Lung (tissue), 12 donors: ENCODE data around the gene LRGUK. TPM values are rescaled to one million over a fixed set of nuclear protein-coding genes. Genes with fewer than 3 reads are reported as not detected.

Experiments used
- ATAC-seq: fragments of 200-7000 bp; cut with Tn5 transposase; one replicate; pipeline ENCODE4 v1.9.1; 2020; ENCODE audit warnings: moderate number of reproducible peaks; ENCODE audit not compliant: insufficient read depth, low FRiP score
- DNase-seq, 3 donors: peaks; one replicate each; pipeline ENCODE4 v3.0.0-alpha.2; 2013 to 2017
- H3K27ac ChIP-seq, 2 donors: one replicate each; pipeline ENCODE4 v1.5.1; 2013; ENCODE audit warnings: mild to moderate bottlenecking in 2 of 2, moderate library complexity in 2 of 2, control low read depth in 1 of 2, inconsistent platforms in 1 of 2, low read depth in 1 of 2, low read length in 1 of 2
- H3K27me3 ChIP-seq, 3 donors: one replicate each; pipeline ENCODE4 v1.5.1; 2013; ENCODE audit warnings: low read length in 2 of 3; ENCODE audit not compliant: control insufficient read depth in 3 of 3, insufficient read depth in 3 of 3
- H3K36me3 ChIP-seq, 4 donors: one replicate each; pipeline ENCODE4 v1.5.1; 2013; ENCODE audit warnings: low read length in 4 of 4, mild to moderate bottlenecking in 1 of 4, moderate library complexity in 1 of 4; ENCODE audit not compliant: control insufficient read depth in 4 of 4, insufficient read depth in 4 of 4
- H3K4me1 ChIP-seq, 5 donors: one replicate each; pipeline ENCODE4 v1.5.1; 2013; ENCODE audit warnings: low read length in 5 of 5, mild to moderate bottlenecking in 2 of 5, moderate library complexity in 1 of 5; ENCODE audit not compliant: control insufficient read depth in 5 of 5, insufficient read depth in 5 of 5
- H3K4me3 ChIP-seq: one replicate; pipeline ENCODE4 v1.5.1; 2013; ENCODE audit warnings: mild to moderate bottlenecking, control low read depth, moderate library complexity
- H3K9ac ChIP-seq, 2 donors: one replicate each; pipeline ENCODE4 v1.5.1; 2013; ENCODE audit warnings: low read length in 2 of 2, control low read depth in 1 of 2; ENCODE audit not compliant: insufficient read depth in 1 of 2
- H3K9me3 ChIP-seq, 4 donors: one replicate each; pipeline ENCODE4 v1.5.1; 2013; ENCODE audit warnings: low read length in 3 of 4, mild to moderate bottlenecking in 1 of 4, moderate library complexity in 1 of 4; ENCODE audit not compliant: control insufficient read depth in 4 of 4, insufficient read depth in 3 of 4
- WGBS, 2 donors: extraction: QIAGEN DNeasy Blood & Tissue Kit; methylation state at CpG; one replicate each; pipeline ENCODE4 v1.1.7; 2013; 5-methylcytosine and 5-hydroxymethylcytosine counted together
- polyA plus RNA-seq, 2 donors: library from polyadenylated mRNA; stranded (reverse); fragments of 200-250 nt; gene quantifications; one replicate each; pipeline ENCODE4 v1.2.1, GENCODE V29; 2013
- total RNA-seq, 2 donors: library from RNA; depleted of rRNA in 1 of 2; stranded (reverse); fragments of >200 nt in 1 of 2; gene quantifications; one replicate each; pipeline ENCODE4 v1.2.1, GENCODE V29; 2014 to 2021
- TF ChIP-seq, protein P1 (sequence below): IDR thresholded peaks from 2 replicates; pipeline ENCODE4 v1.5.1; 2012; ENCODE audit warnings: mild to moderate bottlenecking; ENCODE audit errors: control extremely low read depth, extremely low read depth
- donor health status: control.
- donor health status: control.
- donor health status: Bipolar disorder and iron deficiency.
- donor health status: healthy.
- donor health status: DM: yes; HTN: yes; CAD: no.

The LRGUK gene
- total and polyA plus RNA-seq, 4 donors, result 0.55 to 10.4 (median 2.5) TPM

GRCh38 chr7:134284011-134284410 lies 156.9 kb downstream of the LRGUK start:
- H3K36me3 ChIP-seq, result no peaks in the 10 kb centered on the region
- H3K27me3 ChIP-seq, result no peaks in the 10 kb centered on the region
- DNase-seq, result no peak
- no peak overlapping the region for H3K4me3 ChIP-seq
- H3K9ac ChIP-seq, result no peak overlapping the region
- peaks cover 0 to 11% (median 6%) of the 10 kb centered on the region in 5 donors for H3K4me1 ChIP-seq
- 75 to 82% methylated on average over 6 of the region's 6 CpGs for WGBS, 2 donors
- no peaks in the 10 kb centered on the region for H3K9me3 ChIP-seq
- TF ChIP-seq, protein P1, sequence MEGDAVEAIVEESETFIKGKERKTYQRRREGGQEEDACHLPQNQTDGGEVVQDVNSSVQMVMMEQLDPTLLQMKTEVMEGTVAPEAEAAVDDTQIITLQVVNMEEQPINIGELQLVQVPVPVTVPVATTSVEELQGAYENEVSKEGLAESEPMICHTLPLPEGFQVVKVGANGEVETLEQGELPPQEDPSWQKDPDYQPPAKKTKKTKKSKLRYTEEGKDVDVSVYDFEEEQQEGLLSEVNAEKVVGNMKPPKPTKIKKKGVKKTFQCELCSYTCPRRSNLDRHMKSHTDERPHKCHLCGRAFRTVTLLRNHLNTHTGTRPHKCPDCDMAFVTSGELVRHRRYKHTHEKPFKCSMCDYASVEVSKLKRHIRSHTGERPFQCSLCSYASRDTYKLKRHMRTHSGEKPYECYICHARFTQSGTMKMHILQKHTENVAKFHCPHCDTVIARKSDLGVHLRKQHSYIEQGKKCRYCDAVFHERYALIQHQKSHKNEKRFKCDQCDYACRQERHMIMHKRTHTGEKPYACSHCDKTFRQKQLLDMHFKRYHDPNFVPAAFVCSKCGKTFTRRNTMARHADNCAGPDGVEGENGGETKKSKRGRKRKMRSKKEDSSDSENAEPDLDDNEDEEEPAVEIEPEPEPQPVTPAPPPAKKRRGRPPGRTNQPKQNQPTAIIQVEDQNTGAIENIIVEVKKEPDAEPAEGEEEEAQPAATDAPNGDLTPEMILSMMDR, result no peak
- H3K27ac ChIP-seq, result no peak overlapping the region
- ATAC-seq, result no peak

GRCh38 chr7:134284952-134285351 lies 157.8 kb downstream of the LRGUK start:
- Histone ChIP-seq H3K27me3 (no peaks in the 10 kb centered on the region), H3K27ac (no peak overlapping the region), H3K4me1 (peaks cover 0 to 19% (median 6%) of the 10 kb centered on the region in 5 donors), H3K9ac (no peak overlapping the region), H3K4me3 (no peak overlapping the region), H3K9me3 (no peaks in the 10 kb centered on the region), H3K36me3 (no peaks in the 10 kb centered on the region)
- DNase-seq (no peak), ATAC-seq (no peak)
- WGBS, 2 donors, result 67 to 75% methylated on average over 3 of the region's 3 CpGs
- TF ChIP-seq, protein P1, result no peak

GRCh38 chr7:134287916-134288659 lies 160.9 kb downstream of the LRGUK start:
- no peak overlapping the region for H3K27ac ChIP-seq
- WGBS, 2 donors, result 78 to 80% methylated on average over 12 of the region's 12 CpGs
- H3K9ac ChIP-seq, result no peak overlapping the region
- no peaks in the 10 kb centered on the region for H3K27me3 ChIP-seq
- no peak for ATAC-seq
- H3K36me3 ChIP-seq, result no peaks in the 10 kb centered on the region
- DNase-seq, result no peak
- peaks cover 0 to 21% (median 6%) of the 10 kb centered on the region in 5 donors for H3K4me1 ChIP-seq
- TF ChIP-seq, protein P1, result no peak
- H3K9me3 ChIP-seq, result no peaks in the 10 kb centered on the region
- H3K4me3 ChIP-seq, result no peak overlapping the region
